Breast epithelium (tissue), 3 donors: Measurements from ENCODE around the gene FBXL3.

Experiments
- POLR2A ChIP-seq: fragments of 450-650 bp; IDR thresholded peaks from one replicate; pipeline ENCODE4 v1.6.1; 2016; ENCODE audit warnings: antibody characterized with exemption, mild to moderate bottlenecking, moderate library complexity
- POLR2AphosphoS5 ChIP-seq, 3 donors: sonication (generic); formaldehyde crosslinking; IDR thresholded peaks; one replicate each; pipeline ENCODE4 v1.6.1; 2017; ENCODE audit warnings: antibody characterized with exemption in 3 of 3
- TF ChIP-seq, protein P1 (sequence below), 3 donors: fragments of 450-650 bp; IDR thresholded peaks; one replicate each; pipeline ENCODE4 v1.5.1; 2016 to 2017; ENCODE audit warnings: antibody characterized with exemption in 3 of 3, mild to moderate bottlenecking in 3 of 3, moderate library complexity in 3 of 3

- TF ChIP-seq, protein P1, sequence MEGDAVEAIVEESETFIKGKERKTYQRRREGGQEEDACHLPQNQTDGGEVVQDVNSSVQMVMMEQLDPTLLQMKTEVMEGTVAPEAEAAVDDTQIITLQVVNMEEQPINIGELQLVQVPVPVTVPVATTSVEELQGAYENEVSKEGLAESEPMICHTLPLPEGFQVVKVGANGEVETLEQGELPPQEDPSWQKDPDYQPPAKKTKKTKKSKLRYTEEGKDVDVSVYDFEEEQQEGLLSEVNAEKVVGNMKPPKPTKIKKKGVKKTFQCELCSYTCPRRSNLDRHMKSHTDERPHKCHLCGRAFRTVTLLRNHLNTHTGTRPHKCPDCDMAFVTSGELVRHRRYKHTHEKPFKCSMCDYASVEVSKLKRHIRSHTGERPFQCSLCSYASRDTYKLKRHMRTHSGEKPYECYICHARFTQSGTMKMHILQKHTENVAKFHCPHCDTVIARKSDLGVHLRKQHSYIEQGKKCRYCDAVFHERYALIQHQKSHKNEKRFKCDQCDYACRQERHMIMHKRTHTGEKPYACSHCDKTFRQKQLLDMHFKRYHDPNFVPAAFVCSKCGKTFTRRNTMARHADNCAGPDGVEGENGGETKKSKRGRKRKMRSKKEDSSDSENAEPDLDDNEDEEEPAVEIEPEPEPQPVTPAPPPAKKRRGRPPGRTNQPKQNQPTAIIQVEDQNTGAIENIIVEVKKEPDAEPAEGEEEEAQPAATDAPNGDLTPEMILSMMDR (IDR thresholded peaks at IDR 0.05) = peak; percentile 37 to 52 (median 45)
- TF ChIP-seq POLR2AphosphoS5 (IDR thresholded peaks at IDR 0.05) = no peak
- no peak for TF ChIP-seq POLR2A
These were observed 24.3 kb downstream of the FBXL3 start for GRCh38 chr13:77002590-77003190.
